Activated CD8-positive, alpha-beta T cell treated with anti-CD3 and anti-CD28 coated beads, Interleukin-2, amount 10 ng/mL, durations not matched to agents 7 days and 5 days (primary cell): ENCODE results near the gene CIART. TPM values are rescaled to one million over a fixed set of nuclear protein-coding genes. Genes with fewer than 3 reads are reported as not detected.
"Not testable (repeated sequence)": the region's sequence is repeated elsewhere in the genome, so short reads cannot be mapped to it uniquely, and the experiment has no call there.

ENCODE experiments used
- ATAC-seq: fragments of 150-1000 bp; cut with Tn5 transposase; one replicate; pipeline ENCODE4 v1.10.0; 2021; ENCODE audit warnings: moderate library complexity
- CTCF ChIA-PET: fragments of 350-600 bp; sonication (Branson Sonifier 250); formaldehyde crosslinking; loops from one replicate; lab custom pipeline; 2021; ENCODE audit warnings: antibody characterized with exemption; lab: Charles Lee
- POLR2A ChIA-PET: fragments of 350-600 bp; sonication (Branson Sonifier 250); formaldehyde crosslinking; loops from one replicate; lab custom pipeline; 2021; ENCODE audit warnings: antibody characterized with exemption; lab: Charles Lee
- DNase-seq: peaks from one replicate; pipeline ENCODE4 v3.0.0-alpha.2; 2020
- H3K27ac Mint-ChIP-seq: one replicate; pipeline ENCODE4 v1.8.0; 2021; ENCODE audit warnings: mild to moderate bottlenecking, mixed read lengths
- H3K27me3 Mint-ChIP-seq: one replicate; pipeline ENCODE4 v1.8.0; 2021; ENCODE audit warnings: low read depth, mixed read lengths
- H3K36me3 Mint-ChIP-seq: one replicate; pipeline ENCODE4 v1.8.0; 2021; ENCODE audit warnings: low read depth, mixed read lengths
- H3K4me1 Mint-ChIP-seq: one replicate; pipeline ENCODE4 v1.8.0; 2021; ENCODE audit warnings: low read depth, mixed read lengths
- H3K4me3 Mint-ChIP-seq: one replicate; pipeline ENCODE4 v1.8.0; 2021; ENCODE audit warnings: mild to moderate bottlenecking, mixed read lengths
- H3K9me3 Mint-ChIP-seq: one replicate; pipeline ENCODE4 v1.8.0; 2022; ENCODE audit warnings: mixed read lengths; ENCODE audit not compliant: insufficient read depth
- total RNA-seq, 2 experiments: library from RNA; stranded (reverse); gene quantifications; one replicate each; pipeline ENCODE4 v1.2.3, GENCODE V29; 2021

CIART gene
- total RNA-seq, result 1 to 10 TPM; 2.0 to 2.3 TPM

GRCh38 chr1:150281758-150282557 lies at the start of gene CIART:
Gene CIART (plus strand): TSS chr1:150282554. CDS start chr1:150283268, 714 bp downstream.
- no peaks in the 10 kb centered on the region for H3K9me3 Mint-ChIP-seq
- H3K27ac Mint-ChIP-seq, result peak within 1 kb of the TSS; percentile 80
- peaks cover 11% of the 10 kb centered on the region for H3K27me3 Mint-ChIP-seq
- ChIA-PET CTCF (interaction anchor here (0.7 to 6.1 kb wide), 9 partner anchors 9 to 235 kb away, joined by 3 to 92 read pairs (median 7); partner anchors contain the start of genes APH1A, CA14 and RPRD2), POLR2A (interaction anchor here (0.6 to 1.3 kb wide), 4 partner anchors 13 to 261 kb away, joined by 3 to 5 read pairs (median 4); partner anchors contain the start of gene APH1A)
- peak; percentile 83 for DNase-seq
- H3K4me3 Mint-ChIP-seq, result peak within 1 kb of the TSS; percentile 71
- peaks cover 2% of the 10 kb centered on the region for H3K36me3 Mint-ChIP-seq
- ATAC-seq, result peak; percentile 92
- H3K4me1 Mint-ChIP-seq, result peaks cover 24% of the 10 kb centered on the region

DNA sequence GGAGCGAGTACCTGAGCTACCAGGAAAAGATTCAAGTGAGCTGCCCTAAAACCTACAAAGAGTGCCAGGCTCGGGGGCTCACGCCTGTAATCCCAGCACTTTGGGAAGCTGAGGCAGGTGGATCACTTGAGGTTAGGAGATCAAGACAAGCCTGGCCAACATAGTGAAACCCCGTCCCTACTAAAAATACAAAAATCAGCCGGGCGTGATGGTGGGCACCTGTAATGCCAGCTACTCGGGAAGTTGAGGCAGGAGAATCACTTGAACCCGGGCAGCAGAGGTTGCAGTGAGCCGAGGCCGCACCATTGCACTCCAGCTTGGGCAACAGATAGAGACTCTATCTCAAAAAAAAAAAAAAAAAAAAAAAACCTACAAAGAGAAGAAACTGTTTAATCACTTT lies 49.4 kb upstream of the CIART start:
- H3K4me3 Mint-ChIP-seq, H3K9me3 Mint-ChIP-seq, DNase-seq, H3K27ac Mint-ChIP-seq, H3K27me3 Mint-ChIP-seq, ATAC-seq: not testable (repeated sequence)
- peaks cover 21% of the 10 kb centered on the region for H3K4me1 Mint-ChIP-seq
- ChIA-PET CTCF (interaction anchor here (0.9 to 2.4 kb wide), 6 partner anchors 9 to 347 kb away, joined by 3 to 6 read pairs (median 4); no protein-coding TSS in a partner anchor), POLR2A (interaction anchor here (0.6 to 3.9 kb wide), 8 partner anchors 8 to 347 kb away, joined by 3 to 64 read pairs (median 9); partner anchors contain the start of genes FALEC, MCL1 and VPS45)
- H3K36me3 Mint-ChIP-seq, result peaks cover 40% of the 10 kb centered on the region

DNA sequence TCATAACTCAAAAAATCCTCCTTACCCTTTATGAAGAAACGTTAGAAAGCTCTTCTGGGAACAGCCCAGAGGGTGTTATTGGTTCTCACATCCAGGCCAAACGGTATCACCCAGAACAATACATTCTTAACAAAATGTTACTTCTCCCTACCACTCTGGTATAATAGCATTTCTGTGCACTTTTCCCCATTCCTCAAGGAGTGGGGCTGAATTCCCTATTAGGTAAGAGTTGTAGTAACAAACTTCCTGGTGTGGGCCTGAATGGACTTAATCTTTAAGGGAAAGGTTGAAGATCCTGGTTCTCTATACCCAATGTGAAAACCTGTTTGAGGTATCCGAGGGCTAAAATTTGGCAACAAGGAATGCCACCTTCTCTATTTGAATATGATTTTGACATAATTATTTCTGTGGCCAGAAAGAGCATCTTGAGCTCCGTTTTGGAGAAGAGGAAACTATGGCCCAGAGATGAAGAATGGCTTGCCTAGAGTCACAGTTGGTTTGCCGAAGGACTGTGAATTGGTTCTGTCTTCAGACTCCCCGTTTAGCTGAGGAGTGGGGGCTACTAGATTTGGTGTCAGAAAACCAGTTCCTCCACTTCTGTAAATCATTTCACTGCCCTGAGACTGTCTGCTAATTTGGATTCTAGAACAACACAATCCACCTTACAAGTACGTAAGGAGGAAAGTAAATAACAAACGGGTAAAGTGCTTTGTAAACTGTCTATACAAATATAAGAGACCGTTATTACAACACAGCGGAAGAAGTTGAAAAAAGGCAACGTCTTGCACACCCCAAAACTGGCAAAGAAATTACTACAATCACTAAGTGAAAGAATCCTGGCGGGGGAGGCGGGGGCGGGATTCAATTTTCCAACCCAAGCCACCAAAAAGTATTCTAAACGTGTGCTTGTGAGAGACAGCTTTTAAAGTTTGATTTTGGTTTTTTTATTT lies 48.7 kb upstream of the CIART start:
- Mint-ChIP-seq H3K4me1 (peaks cover 21% of the 10 kb centered on the region), H3K27ac (no peak overlapping the region), H3K27me3 (peaks cover 2% of the 10 kb centered on the region), H3K4me3 (no peak overlapping the region), H3K9me3 (no peaks in the 10 kb centered on the region), H3K36me3 (peaks cover 36% of the 10 kb centered on the region)
- ChIA-PET POLR2A (interaction anchor here (0.6 to 3.9 kb wide), 10 partner anchors 9 to 346 kb away, joined by 3 to 64 read pairs (median 6); partner anchors contain the start of genes FALEC, MCL1 and VPS45), CTCF (interaction anchor here (0.9 to 2.4 kb wide), 9 partner anchors 9 to 348 kb away, joined by 3 to 6 read pairs (median 4); no protein-coding TSS in a partner anchor)
- ATAC-seq (no peak), DNase-seq (peak; percentile 50)

GRCh38 chr1:150234309-150234565 lies 48.1 kb upstream of the CIART start:
- no peak overlapping the region for H3K4me3 Mint-ChIP-seq
- ChIA-PET POLR2A (interaction anchor here (0.9 to 3.9 kb wide), 9 partner anchors 9 to 347 kb away, joined by 3 to 64 read pairs (median 6); partner anchors contain the start of genes FALEC, MCL1 and VPS45), CTCF (interaction anchor here (1.0 to 2.2 kb wide), 5 partner anchors 10 to 348 kb away, joined by 3 to 5 read pairs (median 4); no protein-coding TSS in a partner anchor)
- peaks cover 31% of the 10 kb centered on the region for H3K36me3 Mint-ChIP-seq
- no peak for DNase-seq
- peaks cover 2% of the 10 kb centered on the region for H3K27me3 Mint-ChIP-seq
- H3K4me1 Mint-ChIP-seq, result peaks cover 21% of the 10 kb centered on the region
- no peaks in the 10 kb centered on the region for H3K9me3 Mint-ChIP-seq
- H3K27ac Mint-ChIP-seq, result no peak overlapping the region
- ATAC-seq, result no peak

GRCh38 chr1:150234566-150235293 lies 47.6 kb upstream of the CIART start:
- H3K4me1 Mint-ChIP-seq, result peaks cover 21% of the 10 kb centered on the region
- ATAC-seq, result peak; percentile 66
- POLR2A ChIA-PET, result interaction anchor here (0.9 to 3.9 kb wide), 8 partner anchors 10 to 347 kb away, joined by 3 to 64 read pairs (median 9); partner anchors contain the start of genes FALEC and MCL1
- no peaks in the 10 kb centered on the region for H3K9me3 Mint-ChIP-seq
- H3K27me3 Mint-ChIP-seq, result peaks cover 4% of the 10 kb centered on the region
- CTCF ChIA-PET, result interaction anchor here (1.0 to 2.2 kb wide), 3 partner anchors 11 to 20 kb away, joined by 3 to 5 read pairs (median 4); no protein-coding TSS in a partner anchor
- peaks cover 29% of the 10 kb centered on the region for H3K36me3 Mint-ChIP-seq
- DNase-seq, result peak; percentile 94
- no peak overlapping the region for H3K4me3 Mint-ChIP-seq
- no peak overlapping the region for H3K27ac Mint-ChIP-seq

DNA sequence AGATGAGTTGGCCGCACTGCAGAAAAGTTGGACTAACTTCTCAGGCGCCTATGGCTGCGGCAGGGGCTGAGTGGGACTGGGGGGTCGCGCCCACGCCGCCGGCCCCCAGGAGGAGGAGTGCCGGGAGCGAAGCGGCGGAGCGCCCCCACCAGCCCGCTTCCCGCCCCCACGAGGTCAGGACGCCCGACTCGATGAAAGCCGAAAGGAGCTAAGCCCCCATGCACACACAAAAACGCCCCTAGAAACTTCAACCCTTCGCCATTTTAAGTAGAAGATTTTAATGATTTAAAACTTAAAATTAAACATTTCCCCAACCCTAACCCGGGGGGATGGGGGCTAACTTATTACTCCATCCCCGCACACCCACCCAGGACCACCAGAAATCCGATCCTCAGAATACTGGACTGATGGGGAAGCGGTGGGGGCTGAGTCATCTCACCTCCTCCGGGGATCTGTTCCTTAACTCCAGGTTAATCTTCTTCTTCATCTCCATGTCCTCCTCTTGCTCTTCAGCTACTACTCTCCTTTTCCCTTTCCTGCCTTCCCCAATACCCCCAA lies 47.0 kb upstream of the CIART start:
- DNase-seq, result peak; percentile 49
- Mint-ChIP-seq H3K27ac (no peak overlapping the region), H3K36me3 (peaks cover 26% of the 10 kb centered on the region), H3K4me3 (no peak overlapping the region), H3K4me1 (peaks cover 21% of the 10 kb centered on the region), H3K27me3 (peaks cover 7% of the 10 kb centered on the region), H3K9me3 (no peaks in the 10 kb centered on the region)
- no peak for ATAC-seq
- CTCF ChIA-PET, result no interaction called here
- POLR2A ChIA-PET, result interaction anchor here (0.7 to 3.9 kb wide), 9 partner anchors 10 to 392 kb away, joined by 3 to 64 read pairs (median 7); partner anchors contain the start of genes APH1A and MCL1

GRCh38 chr1:150235852-150236613 lies 46.3 kb upstream of the CIART start, which contains the start of gene ANP32E:
Gene ANP32E (minus strand): TSS chr1:150236112. CDS start chr1:150235786, 326 bp downstream.
- CTCF ChIA-PET, result no interaction called here
- no peak within 1 kb of the TSS for H3K4me3 Mint-ChIP-seq
- H3K9me3 Mint-ChIP-seq, result no peaks in the 10 kb centered on the region
- peaks cover 7% of the 10 kb centered on the region for H3K27me3 Mint-ChIP-seq
- DNase-seq (peak; percentile 97), ATAC-seq (peak; percentile 89)
- peaks cover 21% of the 10 kb centered on the region for H3K4me1 Mint-ChIP-seq
- H3K36me3 Mint-ChIP-seq, result peaks cover 19% of the 10 kb centered on the region
- H3K27ac Mint-ChIP-seq, result no peak within 1 kb of the TSS
- POLR2A ChIA-PET, result interaction anchor here (0.7 to 3.9 kb wide), 11 partner anchors 9 to 392 kb away, joined by 3 to 64 read pairs (median 5); partner anchors contain the start of genes APH1A, CA14 and MCL1

- Mint-ChIP-seq H3K27me3 (peaks cover 7% of the 10 kb centered on the region), H3K36me3 (peaks cover 15% of the 10 kb centered on the region), H3K9me3 (no peaks in the 10 kb centered on the region), H3K27ac (no peak overlapping the region), H3K4me1 (peaks cover 20% of the 10 kb centered on the region), H3K4me3 (no peak overlapping the region)
- DNase-seq (no peak), ATAC-seq (no peak)
- ChIA-PET CTCF (interaction anchor here (1.5 kb wide), 1 partner anchor 19 kb away, joined by 6 read pairs; no protein-coding TSS in a partner anchor), POLR2A (interaction anchor here (0.6 to 1.8 kb wide), 6 partner anchors 9 to 349 kb away, joined by 3 to 8 read pairs (median 4); partner anchors contain the start of genes APH1A and CA14)
Measured at GRCh38 chr1:150236614-150237100, 45.7 kb upstream of the CIART start.

- ChIA-PET CTCF (interaction anchor here (1.5 kb wide), 1 partner anchor 19 kb away, joined by 6 read pairs; no protein-coding TSS in a partner anchor), POLR2A (interaction anchor here (0.6 to 1.5 kb wide), 4 partner anchors 20 to 349 kb away, joined by 3 to 5 read pairs (median 3); partner anchors contain the start of gene CA14)
- not testable (repeated sequence) for H3K9me3 Mint-ChIP-seq, H3K27me3 Mint-ChIP-seq, DNase-seq, H3K27ac Mint-ChIP-seq, ATAC-seq
- Mint-ChIP-seq H3K36me3 (peaks cover 13% of the 10 kb centered on the region), H3K4me3 (peak overlapping the region; percentile 31), H3K4me1 (peaks cover 18% of the 10 kb centered on the region)
Measured at GRCh38 chr1:150237176-150237575, 45.2 kb upstream of the CIART start.
